ENCODE measurements around the gene DNAH14. TPM values are rescaled to one million over a fixed set of nuclear protein-coding genes. Genes with fewer than 3 reads are reported as not detected.
"Not testable (repeated sequence)": the region's sequence is repeated elsewhere in the genome, so short reads cannot be mapped to it uniquely, and the experiment has no call there.

The DNAH14 gene
- polyA plus RNA-seq, 4 donors = 15.2 to 21.3 (median 17.4) TPM

DNA sequence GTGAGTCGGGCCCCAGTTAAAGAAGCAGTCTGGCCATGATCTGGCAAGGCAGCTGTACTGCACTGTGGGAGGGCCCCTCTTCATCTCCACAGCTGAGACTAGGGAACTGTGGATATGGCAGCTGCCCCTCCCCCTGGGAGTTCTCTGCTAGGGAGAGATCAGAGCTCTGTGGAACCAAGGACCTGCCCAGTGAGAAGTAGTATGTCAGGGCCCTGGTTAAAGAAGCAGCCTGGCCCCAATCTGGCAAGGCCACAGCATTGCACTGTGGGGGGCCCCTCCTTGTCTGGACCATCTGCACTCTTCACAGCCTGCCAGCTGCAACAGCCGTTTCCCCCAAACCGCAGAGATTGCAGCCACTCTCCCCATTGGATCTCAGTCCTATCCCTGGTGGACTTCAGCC, 208.5 kb downstream of the DNAH14 start:
- DNase-seq (ENCODE audit: low read depth in 4 of 4, low spot score in 3 of 4) = no peak

DNA sequence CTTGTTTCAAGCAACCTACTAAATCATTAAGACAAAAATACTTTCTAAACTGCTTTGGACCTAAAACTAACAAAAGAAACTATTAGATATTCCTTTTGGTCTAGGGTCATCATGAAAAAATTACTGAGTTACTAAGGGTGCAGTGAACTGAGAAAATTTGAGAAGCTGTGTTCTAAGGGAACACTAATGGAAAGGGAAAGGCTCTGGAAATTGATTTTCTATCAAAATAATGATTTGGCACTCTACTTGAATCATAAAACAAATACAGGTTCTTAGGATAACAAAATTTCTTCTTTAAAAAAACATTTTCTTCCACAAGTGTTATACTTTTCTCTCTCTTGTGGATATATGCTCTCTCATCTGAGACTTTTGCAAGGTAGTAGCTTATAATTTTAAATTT, 213.5 kb downstream of the DNAH14 start:
- DNase-seq (ENCODE audit: low read depth in 4 of 4, low spot score in 3 of 4) = no peak

DNA sequence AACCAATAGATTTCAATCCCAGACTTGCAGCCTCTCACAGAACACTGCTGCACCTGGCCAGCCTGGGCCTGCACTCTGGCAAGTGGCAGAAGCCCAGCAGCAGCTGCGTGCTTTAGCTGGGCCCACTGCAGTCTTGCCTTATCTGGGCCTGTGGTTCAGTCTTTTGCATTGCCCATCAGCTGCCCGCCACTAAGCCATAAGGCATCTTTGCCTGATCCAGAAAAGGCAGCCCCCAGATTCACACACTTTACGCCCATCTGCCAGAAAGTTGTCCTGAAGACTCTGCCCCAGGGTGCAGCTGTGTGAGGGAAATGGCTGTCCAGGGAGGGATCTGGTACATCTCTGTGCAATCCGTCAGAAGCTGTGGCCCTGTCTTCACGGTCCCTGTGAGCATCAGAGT, 217.0 kb downstream of the DNAH14 start:
- no peak for DNase-seq (ENCODE audit: low read depth in 4 of 4, low spot score in 3 of 4)

DNA sequence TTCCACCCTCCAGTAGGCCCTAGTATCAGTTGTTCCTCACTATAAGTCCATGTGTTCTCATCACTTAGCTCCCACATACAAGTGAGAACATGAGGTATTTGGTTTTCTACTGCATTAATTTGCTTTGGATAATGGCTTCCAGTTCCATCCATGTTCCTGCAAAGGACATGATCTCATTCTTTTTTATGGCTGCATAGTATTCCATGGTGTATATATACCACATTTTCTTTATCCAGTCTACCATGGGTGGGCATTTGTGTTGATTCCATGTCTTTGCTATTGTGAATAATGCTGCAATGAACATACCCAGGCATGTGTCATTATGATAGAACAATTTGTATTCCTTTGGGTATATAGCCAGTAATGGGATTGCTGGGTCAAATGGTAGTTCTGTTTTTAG, 218.3 kb downstream of the DNAH14 start:
- not testable (repeated sequence) for DNase-seq (ENCODE audit: low read depth in 4 of 4, low spot score in 3 of 4)

DNA sequence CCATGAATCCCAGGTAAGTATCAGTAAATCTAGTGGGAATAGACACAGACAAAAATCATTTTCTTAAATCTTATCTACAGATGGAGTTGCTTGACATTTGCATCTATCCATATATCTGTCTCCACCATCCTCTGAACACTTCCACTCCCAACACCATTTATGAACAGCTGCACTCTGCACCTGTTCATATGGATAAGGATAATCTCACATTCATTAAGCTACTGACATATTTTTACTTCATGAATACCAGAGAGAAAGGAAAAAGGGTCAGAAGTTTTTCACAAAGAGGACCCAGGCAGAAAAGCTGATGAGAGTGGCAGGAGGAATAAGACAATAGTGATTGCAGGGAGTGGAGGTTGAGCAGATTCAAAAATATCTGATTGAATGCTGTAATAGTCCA, 222.6 kb downstream of the DNAH14 start:
- DNase-seq (ENCODE audit: low read depth in 4 of 4, low spot score in 3 of 4) = no peak

- DNase-seq (ENCODE audit: low read depth in 4 of 4, low spot score in 3 of 4) = no peak
Observed at GRCh38 chr1:225155555-225155954, 226.1 kb downstream of the DNAH14 start.

GRCh38 chr1:225156254-225156653, 226.8 kb downstream of the DNAH14 start:
- no peak for DNase-seq (ENCODE audit: low read depth in 4 of 4, low spot score in 3 of 4)

DNA sequence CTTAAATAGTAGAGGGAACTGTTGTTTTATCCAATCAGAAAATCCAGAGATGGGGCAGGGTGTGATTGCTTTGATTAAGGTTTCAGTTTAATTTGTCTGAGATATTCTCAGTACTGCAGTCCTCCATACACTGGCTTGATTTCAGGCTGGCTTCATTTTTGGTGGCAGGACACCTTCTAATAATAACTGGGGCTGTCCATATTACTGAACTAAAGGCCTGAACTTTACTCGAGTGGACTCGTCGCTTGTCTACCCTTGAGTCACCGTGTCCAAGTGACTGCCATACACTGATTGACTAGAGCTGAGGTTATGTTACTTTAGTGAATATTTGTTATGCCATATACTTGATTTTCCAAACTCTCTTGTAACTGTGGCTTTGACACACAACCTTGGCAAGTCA, 228.8 kb downstream of the DNAH14 start:
- no peak for DNase-seq (ENCODE audit: low read depth in 4 of 4, low spot score in 3 of 4)

DNA sequence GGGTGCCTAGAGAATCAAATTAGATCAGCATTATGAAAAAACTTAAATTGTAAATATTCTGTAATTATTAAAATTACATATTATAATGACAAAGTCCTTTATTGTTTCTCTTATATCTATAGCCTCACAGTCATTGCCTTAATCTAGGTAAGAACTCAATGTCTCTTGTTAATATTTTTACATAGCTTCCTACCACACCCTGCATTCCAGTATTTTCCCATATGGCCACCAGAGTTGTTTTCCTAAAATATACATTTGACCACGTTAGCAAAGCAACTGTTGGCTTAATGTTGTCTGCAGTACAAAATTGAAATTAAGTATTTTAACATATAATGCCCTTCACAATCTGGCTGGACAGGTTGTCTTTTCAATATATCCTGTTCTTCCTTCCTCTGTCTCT, 230.3 kb downstream of the DNAH14 start:
- no peak for DNase-seq (ENCODE audit: low read depth in 4 of 4, low spot score in 3 of 4)

GRCh38 chr1:225177409-225177808, 247.9 kb downstream of the DNAH14 start:
- DNase-seq (ENCODE audit: low read depth in 4 of 4, low spot score in 3 of 4) = not testable (repeated sequence)

- DNase-seq (ENCODE audit: low read depth in 4 of 4, low spot score in 3 of 4) = no peak
Observed at GRCh38 chr1:225179686-225180085, 250.2 kb downstream of the DNAH14 start.

- DNase-seq (ENCODE audit: low read depth in 4 of 4, low spot score in 3 of 4) = no peak
Observed at GRCh38 chr1:225182716-225183115, 253.2 kb downstream of the DNAH14 start.

- DNase-seq (ENCODE audit: low read depth in 4 of 4, low spot score in 3 of 4) = no peak
Observed at GRCh38 chr1:225191199-225191753, 261.8 kb downstream of the DNAH14 start.

- no peak for DNase-seq (ENCODE audit: low read depth in 4 of 4, low spot score in 3 of 4)
Observed at GRCh38 chr1:225201447-225201846, 272.0 kb downstream of the DNAH14 start.

GRCh38 chr1:225207791-225208190, 278.3 kb downstream of the DNAH14 start:
- no peak for DNase-seq (ENCODE audit: low read depth in 4 of 4, low spot score in 3 of 4)

- no peak for DNase-seq (ENCODE audit: low read depth in 4 of 4, low spot score in 3 of 4)
Observed at GRCh38 chr1:225209153-225209552, 279.7 kb downstream of the DNAH14 start.

- DNase-seq (ENCODE audit: low read depth in 4 of 4, low spot score in 3 of 4) = not testable (repeated sequence)
Observed at GRCh38 chr1:225210180-225210579, 280.7 kb downstream of the DNAH14 start.

DNA sequence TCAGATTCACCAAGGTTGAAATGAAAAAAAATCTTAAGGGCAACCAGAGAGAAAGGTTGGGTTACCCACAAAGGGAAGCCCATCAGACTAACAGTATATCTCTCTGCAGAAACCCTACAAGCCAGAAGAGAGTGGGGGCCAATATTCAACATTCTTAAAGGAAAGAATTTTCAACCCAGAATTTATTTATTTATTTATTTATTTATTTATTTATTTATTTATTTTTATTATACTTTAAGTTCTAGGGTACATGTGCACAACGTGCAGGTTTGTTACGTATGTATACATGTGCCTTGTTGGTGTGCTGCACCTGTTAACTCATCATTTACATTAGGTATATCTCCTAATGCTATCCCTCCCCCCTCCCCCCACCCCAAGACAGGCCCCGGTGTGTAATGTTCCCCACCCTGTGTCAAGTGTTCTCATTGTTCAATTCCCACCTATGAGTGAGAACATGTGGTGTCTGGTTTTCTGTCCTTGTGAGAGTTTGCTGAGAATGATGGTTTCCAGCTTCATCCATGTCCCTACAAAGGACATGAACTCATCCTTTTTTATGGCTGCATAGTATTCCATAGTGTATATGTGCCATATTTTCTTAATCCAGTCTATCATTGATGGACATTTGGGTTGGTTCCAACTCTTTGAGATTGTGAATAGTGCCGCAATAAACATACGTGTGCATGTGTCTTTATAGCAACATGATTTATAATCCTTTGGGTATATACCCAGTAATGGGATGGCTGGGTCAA, 282.4 kb downstream of the DNAH14 start:
- not testable (repeated sequence) for DNase-seq (ENCODE audit: low read depth in 4 of 4, low spot score in 3 of 4)

DNA sequence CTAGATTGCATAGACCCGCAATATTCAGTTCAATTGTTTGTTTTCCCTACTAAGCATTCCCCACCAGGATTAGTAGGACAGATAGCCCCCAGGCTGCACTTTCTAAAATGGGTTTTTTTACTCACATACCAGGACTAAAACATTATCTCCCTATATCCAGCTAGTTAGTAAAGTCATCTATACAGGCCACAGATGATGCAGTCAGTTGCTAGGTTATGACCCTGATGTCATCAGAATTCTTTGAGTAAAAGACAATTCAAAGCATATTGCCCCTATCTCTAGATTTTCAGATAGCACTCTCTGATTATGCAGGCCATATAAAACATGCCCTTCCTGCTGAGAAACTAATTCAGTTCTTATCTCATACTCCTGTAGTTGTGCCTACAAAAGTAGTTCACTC, 294.8 kb downstream of the DNAH14 start:
- no peak for DNase-seq (ENCODE audit: low read depth in 4 of 4, low spot score in 3 of 4)

DNA sequence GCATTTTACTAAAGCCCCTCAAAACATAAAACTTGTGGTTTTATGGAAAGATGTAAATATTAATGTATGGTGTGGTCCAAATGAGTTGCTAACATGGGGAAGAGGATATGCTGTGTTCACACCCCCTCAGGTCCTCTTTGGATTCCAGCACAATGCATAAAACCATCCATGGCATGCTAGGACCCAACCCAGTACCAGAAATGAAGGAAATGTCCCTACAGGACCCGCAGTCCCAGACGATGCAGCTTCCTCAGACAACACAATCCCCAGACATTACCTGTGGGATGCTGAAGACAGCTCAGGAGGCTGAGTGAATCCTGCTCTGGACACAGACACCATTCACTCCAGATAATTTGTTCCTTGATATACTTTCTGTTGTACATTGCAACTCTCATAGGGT, 296.2 kb downstream of the DNAH14 start:
- DNase-seq (ENCODE audit: low read depth in 4 of 4, low spot score in 3 of 4) = no peak

DNA sequence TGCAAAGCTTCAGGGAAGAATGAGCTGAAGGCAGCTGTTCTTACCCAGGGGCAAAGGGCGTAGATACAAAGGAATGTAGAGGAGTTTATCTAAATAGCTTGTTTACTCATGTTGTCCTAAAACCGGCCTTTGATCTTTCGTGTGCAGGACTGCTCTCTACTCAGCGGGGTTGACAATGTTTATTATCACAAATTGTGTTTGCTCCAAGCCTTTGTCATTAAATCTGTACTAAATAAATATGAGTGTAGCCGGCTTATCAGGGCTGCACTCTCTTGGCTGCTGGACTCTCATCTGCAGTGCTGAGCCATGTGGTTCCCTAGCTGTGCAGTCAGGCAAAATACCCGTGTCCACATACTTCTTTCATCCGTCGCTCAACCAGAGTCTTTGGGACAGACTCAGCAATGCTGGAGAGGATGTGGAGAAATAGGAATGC, 299.4 kb downstream of the DNAH14 start:
- no peak for DNase-seq (ENCODE audit: low read depth in 4 of 4, low spot score in 3 of 4)

- not testable (repeated sequence) for DNase-seq (ENCODE audit: low read depth in 4 of 4, low spot score in 3 of 4)
Observed at GRCh38 chr1:225229429-225229828, 300.0 kb downstream of the DNAH14 start.

Measured in left renal pelvis (tissue), 4 donors.